ACC112 (cell line): ENCODE measurements around the gene FIG4.
"Not testable (repeated sequence)": the region's sequence is repeated elsewhere in the genome, so short reads cannot be mapped to it uniquely, and the experiment has no call there.

Source experiments
- H2AFZ ChIP-seq: fragments of 200-600 bp; sonication (generic); one replicate; pipeline ENCODE4 v1.6.0; 2017; ENCODE audit warnings: antibody characterized with exemption, low read length; ENCODE audit not compliant: unreplicated experiment
- H3K27ac ChIP-seq: fragments of 200-600 bp; sonication (generic); 2 replicates; pipeline ENCODE4 v1.5.1; 2014; ENCODE audit warnings: low read depth, mild to moderate bottlenecking, antibody characterized with exemption, low read length, moderate library complexity
- H3K27me3 ChIP-seq: fragments of 200-600 bp; sonication (generic); 2 replicates; pipeline ENCODE4 v1.6.1; 2014; ENCODE audit warnings: mild to moderate bottlenecking, antibody characterized with exemption, low read length, moderate library complexity, mixed read lengths; ENCODE audit not compliant: insufficient read depth
- H3K36me3 ChIP-seq: fragments of 200-600 bp; sonication (generic); 2 replicates; pipeline ENCODE4 v1.6.1; 2016; ENCODE audit warnings: mild to moderate bottlenecking, antibody characterized with exemption, low read length, moderate library complexity, mixed read lengths; ENCODE audit not compliant: insufficient read depth
- H3K4me1 ChIP-seq: fragments of 200-600 bp; sonication (generic); one replicate; pipeline ENCODE4 v1.6.1; 2016; ENCODE audit warnings: low read length, mixed read lengths; ENCODE audit not compliant: insufficient read depth, unreplicated experiment, control insufficient read depth
- H3K4me3 ChIP-seq: fragments of 200-600 bp; sonication (generic); 2 replicates; pipeline ENCODE4 v1.5.1; 2014; ENCODE audit warnings: mild to moderate bottlenecking, low read depth, low read length
- H3K79me2 ChIP-seq: fragments of 200-600 bp; sonication (generic); one replicate; pipeline ENCODE4 v1.6.0; 2016; ENCODE audit warnings: low read length; ENCODE audit not compliant: control insufficient read depth, unreplicated experiment, insufficient read depth

FIG4 gene

GRCh38 chr6:109676724-109677123, 14.4 kb upstream of the FIG4 start:
- no peak overlapping the region for H3K4me3 ChIP-seq
- H3K4me1 ChIP-seq: peaks cover 14% of the 10 kb centered on the region
- no peaks in the 10 kb centered on the region for H3K27me3 ChIP-seq
- no peak overlapping the region for H2AFZ ChIP-seq
- H3K27ac ChIP-seq: no peak overlapping the region
- no peaks in the 10 kb centered on the region for H3K79me2 ChIP-seq
- H3K36me3 ChIP-seq: no peaks in the 10 kb centered on the region

DNA sequence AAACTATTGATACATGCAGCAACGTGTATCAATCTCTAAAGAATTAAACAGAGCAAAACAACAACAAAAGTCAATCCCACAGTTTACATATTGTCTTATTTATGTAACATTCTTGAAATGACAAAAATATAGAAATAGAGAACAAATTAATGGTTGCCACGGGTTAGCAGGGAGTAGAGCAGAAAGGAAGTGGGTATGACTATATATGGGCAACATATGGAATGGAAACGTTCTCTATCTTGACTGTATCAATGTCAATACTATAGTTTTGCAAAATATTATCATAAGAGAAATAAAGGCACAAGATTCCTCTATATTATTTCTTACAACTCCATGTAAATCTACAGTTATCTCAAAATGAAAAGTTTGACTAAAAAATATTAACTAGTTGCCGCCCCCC, 12.9 kb upstream of the FIG4 start:
- no peaks in the 10 kb centered on the region for H3K36me3 ChIP-seq
- H3K4me3 ChIP-seq: no peak overlapping the region

DNA sequence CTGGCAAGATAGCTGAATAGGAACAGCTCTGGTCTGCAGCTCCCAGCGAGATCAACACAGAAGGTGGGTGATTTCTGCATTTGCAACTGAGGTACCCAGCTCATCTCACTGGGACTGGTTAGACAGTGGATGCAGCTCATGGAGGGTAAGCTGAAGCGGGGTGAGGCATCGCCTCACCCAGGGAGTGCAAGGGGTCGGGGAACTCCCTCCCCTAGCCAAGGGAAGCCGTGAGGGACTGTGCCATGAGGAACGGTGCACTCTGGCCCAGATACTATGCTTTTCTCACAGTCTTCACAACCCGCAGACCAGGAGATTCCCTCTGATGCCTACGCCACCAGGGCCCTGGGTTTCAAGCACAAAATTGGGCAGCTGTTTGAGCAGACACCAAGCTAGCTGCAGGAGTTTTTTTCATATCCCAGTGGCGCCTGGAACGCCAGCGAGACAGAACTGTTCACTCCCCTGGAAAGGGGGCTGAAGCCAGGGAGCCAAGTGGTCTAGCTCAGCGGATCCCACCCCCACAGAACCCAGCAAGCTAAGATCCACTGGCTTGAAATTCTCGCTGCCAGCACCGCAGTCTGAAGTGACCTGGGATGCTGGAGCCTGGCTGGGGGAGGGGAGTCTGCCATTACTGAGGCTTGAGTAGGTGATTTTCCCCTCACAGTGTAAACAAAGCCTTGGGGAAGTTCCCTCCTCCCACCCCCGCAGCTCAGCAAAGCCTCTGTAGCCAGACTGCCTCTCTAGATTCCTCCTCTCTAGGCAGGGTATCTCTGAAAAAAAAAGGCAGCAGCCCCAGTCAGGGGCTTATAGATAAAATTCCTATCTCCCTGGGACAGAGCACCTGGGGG, 12.2 kb upstream of the FIG4 start:
- not testable (repeated sequence) for H3K4me1 ChIP-seq, H3K27me3 ChIP-seq, H3K27ac ChIP-seq, H3K79me2 ChIP-seq, H3K36me3 ChIP-seq, H3K4me3 ChIP-seq, H2AFZ ChIP-seq

More for the DNA sequence above, 12.9 kb upstream of the FIG4 start:
- no peak overlapping the region for H3K27ac ChIP-seq
- no peaks in the 10 kb centered on the region for H3K79me2 ChIP-seq
- no peak overlapping the region for H2AFZ ChIP-seq
- H3K27me3 ChIP-seq: no peaks in the 10 kb centered on the region
- no peaks in the 10 kb centered on the region for H3K4me1 ChIP-seq

GRCh38 chr6:109686566-109687265, 4.4 kb upstream of the FIG4 start:
- peak overlapping the region; percentile 90 for H2AFZ ChIP-seq
- H3K27ac ChIP-seq: peak overlapping the region; percentile 97
- no peaks in the 10 kb centered on the region for H3K27me3 ChIP-seq
- H3K4me3 ChIP-seq: peak overlapping the region; percentile 48; the same call in 1 of the 2 replicates
- H3K36me3 ChIP-seq: no peaks in the 10 kb centered on the region
- peaks cover 24% of the 10 kb centered on the region for H3K4me1 ChIP-seq
- no peaks in the 10 kb centered on the region for H3K79me2 ChIP-seq

GRCh38 chr6:109687271-109687761, 3.8 kb upstream of the FIG4 start:
- Histone ChIP-seq H3K27ac (peak overlapping the region; percentile 97), H2AFZ (peak overlapping the region; percentile 90), H3K79me2 (no peaks in the 10 kb centered on the region)

DNA sequence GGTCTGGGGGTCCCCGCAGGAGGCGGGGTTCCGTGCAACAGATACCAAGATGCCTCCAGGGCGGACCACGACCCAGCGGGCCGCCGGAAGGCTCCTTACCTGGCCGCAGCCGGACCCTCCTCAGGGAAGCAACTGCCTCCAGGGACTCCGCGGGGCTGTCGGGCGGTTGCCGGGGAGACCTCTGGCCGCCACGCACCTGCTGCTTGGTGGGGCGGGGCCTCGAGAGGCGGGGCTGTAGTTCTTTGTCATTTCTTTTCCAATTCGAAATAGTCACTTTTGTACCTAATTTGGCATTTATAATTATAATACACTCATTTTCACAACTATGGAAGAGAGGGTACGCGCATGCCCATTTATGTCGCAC, 741 bp upstream of the FIG4 start:
- 0 out of 2 replicates have a peak overlapping the region, but pooled peaks have one; percentile 2 for H3K27ac ChIP-seq
- H2AFZ ChIP-seq: peak overlapping the region; percentile 81
- no peaks in the 10 kb centered on the region for H3K79me2 ChIP-seq
- H3K4me3 ChIP-seq: peak overlapping the region; percentile 89
- H3K4me1 ChIP-seq: peaks cover 24% of the 10 kb centered on the region
- no peaks in the 10 kb centered on the region for H3K36me3 ChIP-seq
- H3K27me3 ChIP-seq: no peaks in the 10 kb centered on the region

More at GRCh38 chr6:109687271-109687761, 3.8 kb upstream of the FIG4 start:
- no peaks in the 10 kb centered on the region for H3K27me3 ChIP-seq
- peak overlapping the region; percentile 48; the same call in 1 of the 2 replicates for H3K4me3 ChIP-seq
- no peaks in the 10 kb centered on the region for H3K36me3 ChIP-seq
- peaks cover 24% of the 10 kb centered on the region for H3K4me1 ChIP-seq

GRCh38 chr6:109693111-109693510, 2.0 kb downstream of the FIG4 start:
- Histone ChIP-seq H3K27me3 (no peaks in the 10 kb centered on the region), H3K27ac (no peak overlapping the region), H2AFZ (no peak overlapping the region), H3K36me3 (no peaks in the 10 kb centered on the region), H3K4me3 (no peak overlapping the region), H3K79me2 (no peaks in the 10 kb centered on the region), H3K4me1 (peaks cover 4% of the 10 kb centered on the region)

GRCh38 chr6:109695468-109695867, 4.4 kb downstream of the FIG4 start:
- no peak overlapping the region for H2AFZ ChIP-seq
- no peaks in the 10 kb centered on the region for H3K27me3 ChIP-seq
- H3K4me1 ChIP-seq: no peaks in the 10 kb centered on the region
- H3K27ac ChIP-seq: no peak overlapping the region
- no peaks in the 10 kb centered on the region for H3K36me3 ChIP-seq
- no peaks in the 10 kb centered on the region for H3K79me2 ChIP-seq
- no peak overlapping the region for H3K4me3 ChIP-seq

GRCh38 chr6:109696355-109696754, 5.3 kb downstream of the FIG4 start:
- Histone ChIP-seq H3K27me3 (no peaks in the 10 kb centered on the region), H2AFZ (no peak overlapping the region), H3K4me3 (no peak overlapping the region), H3K79me2 (no peaks in the 10 kb centered on the region), H3K27ac (no peak overlapping the region), H3K4me1 (no peaks in the 10 kb centered on the region), H3K36me3 (no peaks in the 10 kb centered on the region)

GRCh38 chr6:109701221-109701620, 10.1 kb downstream of the FIG4 start:
- Histone ChIP-seq H2AFZ (no peak overlapping the region), H3K4me1 (no peaks in the 10 kb centered on the region), H3K27me3 (no peaks in the 10 kb centered on the region), H3K36me3 (no peaks in the 10 kb centered on the region), H3K4me3 (no peak overlapping the region), H3K79me2 (no peaks in the 10 kb centered on the region), H3K27ac (no peak overlapping the region)
